GM19372 (cell line): ENCODE measurements around the gene MEIG1.
"Not testable (repeated sequence)": the region's sequence is repeated elsewhere in the genome, so short reads cannot be mapped to it uniquely, and the experiment has no call there.

Source experiments
- ATAC-seq: cut with Tn5 transposase; IDR thresholded peaks from one replicate; pipeline ENCODE4 v1.9.1; 2021; ENCODE audit warnings: mild to moderate bottlenecking, low read depth, moderate library complexity; ENCODE audit not compliant: unreplicated experiment

MEIG1 gene

GRCh38 chr10:14954001-14954770 is 5.0 kb upstream of the MEIG1 start, which contains the start of gene DCLRE1C:
TSS of gene DCLRE1C (minus strand) at chr10:14954096. CDS start at chr10:14954010, 86 bp downstream.
- ATAC-seq: peak; percentile 68

- ATAC-seq: no peak
Measured at GRCh38 chr10:14954934-14955333, 4.3 kb upstream of the MEIG1 start.

GRCh38 chr10:14958872-14959220 is 342 bp upstream of the MEIG1 start:
- no peak for ATAC-seq

- no peak for ATAC-seq
Measured at GRCh38 chr10:14967897-14968296, 8.7 kb downstream of the MEIG1 start.

- ATAC-seq: no peak
Measured at GRCh38 chr10:14971867-14972448, 12.8 kb downstream of the MEIG1 start.

- ATAC-seq: not testable (repeated sequence)
Measured at GRCh38 chr10:14974153-14974998, 15.2 kb downstream of the MEIG1 start.

GRCh38 chr10:14975672-14976273 is 16.6 kb downstream of the MEIG1 start:
- no peak for ATAC-seq

GRCh38 chr10:14982744-14983143 is 23.6 kb downstream of the MEIG1 start:
- no peak for ATAC-seq

- ATAC-seq: not testable (repeated sequence)
Measured at GRCh38 chr10:14989552-14989951, 30.4 kb downstream of the MEIG1 start.

GRCh38 chr10:14991035-14991749 is 32.0 kb downstream of the MEIG1 start:
- ATAC-seq: not testable (repeated sequence)

- ATAC-seq: not testable (repeated sequence)
Measured at GRCh38 chr10:14992336-14992735, 33.1 kb downstream of the MEIG1 start.

- not testable (repeated sequence) for ATAC-seq
Measured at GRCh38 chr10:14993500-14994455, 34.6 kb downstream of the MEIG1 start.

- ATAC-seq: no peak
Measured at GRCh38 chr10:14995964-14996565, 36.9 kb downstream of the MEIG1 start.

- not testable (repeated sequence) for ATAC-seq
Measured at GRCh38 chr10:15013530-15013929, 54.3 kb downstream of the MEIG1 start.

- no peak for ATAC-seq
Measured at GRCh38 chr10:15015451-15015850, 56.3 kb downstream of the MEIG1 start.

GRCh38 chr10:15020966-15021365 is 61.8 kb downstream of the MEIG1 start:
- not testable (repeated sequence) for ATAC-seq
